8988T (cell line): Measurements from ENCODE around the gene CEP112.
"Not testable (repeated sequence)": the region's sequence is repeated elsewhere in the genome, so short reads cannot be mapped to it uniquely, and the experiment has no call there.

Source experiments
- DNase-seq: peaks from one replicate; pipeline ENCODE4 v3.0.0; 2011

Gene CEP112

DNA sequence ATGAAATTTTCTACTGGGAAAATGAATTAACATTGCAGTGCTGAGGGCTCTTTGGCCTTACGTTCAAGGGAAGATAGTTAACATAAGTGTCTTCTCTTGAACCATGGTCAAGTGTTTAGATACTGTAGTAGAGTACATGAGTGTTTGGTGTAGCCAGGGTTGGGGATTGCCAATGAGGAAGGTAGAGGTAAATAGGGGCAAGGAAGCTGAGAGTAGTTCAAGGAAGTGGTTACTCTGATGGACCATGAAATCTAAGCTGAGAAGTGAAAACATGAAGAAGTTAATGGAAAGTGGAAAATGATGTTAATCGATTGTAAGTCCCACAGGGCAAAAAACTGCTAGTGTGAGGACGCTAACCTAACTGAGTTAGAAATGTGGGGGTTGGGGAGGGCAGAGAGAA, 380.9 kb downstream of the CEP112 start:
- no peak for DNase-seq

DNA sequence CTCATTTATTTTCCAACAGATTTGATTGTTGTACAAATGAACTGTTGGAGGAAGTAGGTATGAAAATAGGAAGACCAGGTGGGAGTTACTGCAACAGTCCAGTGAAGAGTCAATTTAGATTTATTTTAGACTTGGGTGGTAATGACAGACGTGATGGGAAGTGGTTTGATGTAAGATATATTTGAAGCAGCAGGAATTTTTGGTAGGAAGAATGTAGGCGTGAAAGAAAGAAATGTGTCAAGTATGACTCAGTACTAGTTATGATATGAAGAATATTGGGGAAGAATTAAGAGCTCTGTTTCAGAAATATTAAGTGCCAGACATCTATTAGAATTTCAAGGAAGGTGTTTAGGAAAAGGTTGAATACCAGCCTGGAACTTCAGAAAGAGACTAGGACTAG, 382.6 kb downstream of the CEP112 start:
- no peak for DNase-seq

- DNase-seq: not testable (repeated sequence)
Observed at GRCh38 chr17:65808566-65808965, 383.4 kb downstream of the CEP112 start.

DNA sequence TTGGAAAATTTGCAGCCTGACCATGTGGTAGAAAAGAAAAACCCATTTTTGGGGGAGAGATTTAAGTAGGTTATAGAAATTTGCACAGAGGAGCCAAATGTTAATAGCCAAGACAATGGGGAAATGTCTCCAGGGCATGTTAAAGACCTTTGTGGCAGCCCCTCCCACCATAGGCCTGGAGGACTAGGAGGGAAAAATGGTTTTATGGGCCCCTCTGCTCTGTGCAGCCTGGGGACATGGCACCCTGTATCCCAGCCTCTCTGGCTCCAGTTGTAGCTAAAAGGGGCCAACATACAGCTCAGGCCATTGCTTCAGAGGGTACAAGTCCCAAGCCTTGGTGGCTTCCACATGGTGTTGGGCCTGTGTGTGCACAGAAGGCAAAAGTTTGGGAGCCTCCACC, 384.6 kb downstream of the CEP112 start:
- no peak for DNase-seq

DNA sequence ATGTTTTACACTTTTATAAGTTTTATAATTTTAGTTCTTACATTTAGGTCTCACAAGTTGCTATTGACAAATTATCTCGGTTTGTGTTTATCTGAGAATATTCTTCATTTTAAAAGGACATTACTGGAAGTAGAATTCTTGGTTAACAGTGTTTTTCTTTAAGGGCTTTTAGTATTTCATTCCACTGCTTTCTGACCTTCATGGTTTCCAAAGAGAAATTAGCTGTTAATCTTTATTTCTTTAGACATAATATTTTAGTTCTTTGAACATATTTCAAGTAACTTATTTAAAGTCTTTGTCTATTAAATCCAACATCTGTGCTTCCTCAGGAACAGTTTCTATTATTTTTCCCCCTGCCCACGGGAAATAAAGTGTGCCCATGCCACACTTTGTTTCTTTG, 390.4 kb downstream of the CEP112 start:
- DNase-seq: no peak

DNA sequence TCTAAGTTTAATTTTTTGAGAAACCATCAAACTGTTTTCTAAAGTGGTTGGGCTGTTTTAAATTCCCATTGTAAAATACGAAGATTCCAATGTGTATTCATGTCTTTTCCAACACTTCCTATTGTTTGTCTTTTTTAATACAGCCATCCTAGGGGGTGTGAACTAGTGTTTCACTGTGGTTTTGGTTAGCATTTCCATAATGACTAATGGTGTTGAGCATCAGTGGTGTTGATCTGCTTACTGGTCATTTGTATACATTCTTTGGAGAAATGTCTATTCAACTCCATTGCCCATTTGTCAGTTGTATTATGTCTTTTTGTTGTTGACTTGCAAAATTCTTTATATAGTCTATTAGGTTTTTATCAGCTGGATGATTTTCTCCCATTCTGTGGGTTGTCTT, 391.3 kb downstream of the CEP112 start:
- DNase-seq: no peak

GRCh38 chr17:65799869-65800268, 392.1 kb downstream of the CEP112 start:
- no peak for DNase-seq

DNA sequence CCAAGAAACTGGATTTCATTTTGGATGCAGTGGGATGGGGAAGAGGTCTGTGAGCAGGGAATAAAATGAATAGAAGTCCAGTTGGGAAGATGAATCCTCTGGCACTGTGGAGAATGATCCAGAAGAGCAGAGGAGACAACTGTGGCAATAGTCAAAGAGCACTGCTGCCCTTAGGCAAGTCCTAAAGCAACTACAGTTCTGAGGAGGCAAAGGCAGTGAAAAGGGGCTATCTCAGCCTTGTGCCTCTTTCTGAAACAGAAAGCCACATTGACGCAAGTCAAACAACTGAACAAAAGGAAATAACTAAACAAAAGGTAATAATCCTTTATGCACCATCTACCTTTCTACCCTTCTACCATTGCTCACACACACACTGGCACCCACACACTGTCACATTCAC, 392.5 kb downstream of the CEP112 start:
- no peak for DNase-seq

DNA sequence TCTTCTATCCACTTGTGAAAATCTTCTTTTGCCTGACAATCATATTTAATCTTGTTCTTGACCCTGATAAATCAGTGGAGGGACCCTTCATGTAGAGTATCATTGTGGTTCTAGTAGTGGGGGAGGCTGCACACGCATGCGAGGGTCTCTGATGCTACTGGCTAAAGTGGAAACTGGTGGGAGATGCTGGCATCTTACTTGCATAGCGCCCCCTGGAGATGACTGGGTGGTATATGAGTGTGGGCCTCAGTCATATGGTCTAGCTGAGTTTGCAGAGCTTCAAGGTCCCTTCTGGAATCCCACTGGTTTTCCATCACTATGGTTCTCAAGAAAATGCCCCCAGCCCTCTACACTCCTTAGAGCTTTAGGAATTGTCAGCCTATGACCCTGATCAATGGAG, 394.1 kb downstream of the CEP112 start:
- no peak for DNase-seq

DNA sequence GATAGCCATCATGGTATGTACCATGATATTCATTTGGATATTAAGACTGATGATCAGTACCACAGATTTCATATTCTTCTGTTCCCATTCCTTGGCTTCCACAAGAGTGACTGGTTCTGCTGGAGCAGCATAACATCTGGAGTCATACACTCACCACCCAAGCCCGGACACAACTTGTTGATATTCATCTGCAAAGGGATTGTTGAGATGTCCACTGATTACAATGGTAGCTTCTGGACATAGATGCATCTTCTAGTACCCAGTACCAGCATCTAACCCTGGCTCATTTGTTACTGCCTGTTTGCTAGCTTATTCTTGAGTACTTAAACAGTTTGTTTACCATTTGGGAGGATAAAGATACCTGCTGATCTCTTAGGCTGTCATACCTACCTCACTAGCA, 394.8 kb downstream of the CEP112 start:
- no peak for DNase-seq

DNA sequence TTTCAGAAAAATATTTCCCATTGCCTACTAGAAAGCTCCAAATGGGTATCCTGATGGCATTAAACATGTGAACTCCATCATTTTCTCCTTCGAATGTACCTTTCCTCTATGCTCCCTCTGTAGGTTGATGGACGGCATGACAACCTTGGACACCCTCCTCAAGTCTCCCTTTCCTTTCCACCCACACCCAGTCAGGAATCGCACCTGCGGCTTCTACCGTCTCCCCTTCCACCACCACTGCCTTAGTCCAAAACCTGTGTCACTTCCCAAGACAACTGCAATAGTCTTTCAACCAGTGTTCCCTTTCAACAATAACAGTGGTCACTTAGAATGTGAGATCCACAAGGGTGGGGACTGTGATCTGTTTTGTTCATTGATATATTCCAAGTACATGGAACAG, 397.4 kb downstream of the CEP112 start:
- peak; percentile 5 for DNase-seq

DNA sequence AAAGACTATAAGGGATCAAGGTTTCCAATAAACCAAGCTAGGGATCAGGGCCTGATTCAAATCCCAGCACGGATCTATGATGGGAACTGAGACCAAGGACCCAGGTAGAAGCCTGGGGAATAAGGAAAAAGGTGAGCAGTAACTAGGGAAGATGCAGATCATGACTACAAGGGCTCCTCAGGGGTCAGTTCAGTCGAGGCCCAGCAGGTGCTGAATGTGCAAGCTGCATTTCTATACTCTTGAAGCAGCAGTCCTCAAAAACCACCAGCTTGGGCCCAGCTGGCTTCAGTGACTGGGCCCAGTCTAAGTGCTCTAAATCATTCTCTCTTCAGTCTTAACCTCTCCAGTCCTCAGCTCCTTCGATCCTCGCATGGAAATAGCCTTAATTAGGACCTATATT, 401.7 kb downstream of the CEP112 start:
- DNase-seq: no peak

GRCh38 chr17:65787503-65787902, 404.4 kb downstream of the CEP112 start:
- no peak for DNase-seq

DNA sequence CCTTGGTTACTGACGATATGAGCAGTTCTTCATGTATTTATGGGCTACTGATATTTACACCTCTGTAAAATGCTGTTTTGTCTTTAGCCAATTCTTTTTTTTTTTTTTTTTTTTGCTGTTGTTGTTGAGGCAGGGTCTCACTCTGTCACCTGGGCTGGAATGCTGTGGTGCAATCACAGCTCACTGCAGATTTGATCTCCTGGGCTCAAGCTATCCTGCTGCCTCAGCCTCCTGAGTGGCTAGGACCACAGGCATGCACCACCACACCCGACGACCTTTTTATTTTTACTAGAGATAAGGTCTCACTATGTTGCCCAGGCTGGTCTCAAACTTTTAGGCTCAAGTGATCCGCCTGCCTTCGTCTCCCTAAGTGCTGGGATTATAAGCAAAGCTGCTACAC, 405.5 kb downstream of the CEP112 start:
- no peak for DNase-seq

- DNase-seq: no peak
Observed at GRCh38 chr17:65785109-65785508, 406.8 kb downstream of the CEP112 start.

- DNase-seq: no peak
Observed at GRCh38 chr17:65783845-65784334, 408.0 kb downstream of the CEP112 start.

GRCh38 chr17:65782104-65782706, 409.7 kb downstream of the CEP112 start:
- not testable (repeated sequence) for DNase-seq

GRCh38 chr17:65780111-65780510, 411.8 kb downstream of the CEP112 start:
- no peak for DNase-seq

GRCh38 chr17:65776890-65777289, 415.0 kb downstream of the CEP112 start:
- no peak for DNase-seq

- DNase-seq: no peak
Observed at GRCh38 chr17:65774787-65775186, 417.1 kb downstream of the CEP112 start.

DNA sequence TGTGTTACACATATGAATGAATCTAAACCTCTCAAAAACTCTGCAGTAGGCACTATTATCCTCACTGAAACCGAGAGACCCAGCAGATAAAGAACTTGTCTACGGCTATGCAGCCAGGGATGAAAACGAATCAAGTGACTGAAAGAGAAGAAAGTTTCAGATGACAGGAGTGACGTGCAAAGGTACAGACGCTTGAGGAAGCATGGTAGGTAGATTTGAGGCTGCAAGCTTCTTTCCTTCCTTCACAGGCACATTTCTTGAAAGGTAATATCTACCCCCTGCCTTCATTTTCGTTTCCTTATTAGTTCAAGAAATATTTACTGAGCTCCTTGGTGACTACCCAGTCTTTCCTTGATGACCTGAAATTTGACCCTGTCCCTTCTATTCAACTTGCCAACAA, 418.9 kb downstream of the CEP112 start:
- DNase-seq: no peak

- DNase-seq: no peak
Observed at GRCh38 chr17:65771704-65772103, 420.2 kb downstream of the CEP112 start.

DNA sequence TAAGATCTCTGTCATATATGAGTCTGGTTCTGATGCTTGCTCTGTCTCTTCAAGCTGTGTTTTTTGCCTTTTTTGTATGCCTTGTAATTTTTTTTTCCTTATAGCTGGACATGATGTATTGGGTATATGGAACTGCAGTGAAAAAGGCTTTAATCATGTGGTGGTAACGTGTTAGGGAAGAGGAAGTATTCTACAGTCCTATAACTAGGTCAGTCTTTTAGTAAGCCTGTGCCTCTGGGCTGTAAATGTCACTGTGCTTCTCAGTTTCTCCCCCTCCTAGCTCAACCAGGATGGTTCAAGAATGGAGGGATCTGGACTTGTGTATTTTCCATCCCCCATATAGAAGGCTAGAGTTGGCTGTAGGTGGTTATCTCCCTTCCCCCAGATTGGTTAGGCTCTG, 428.1 kb downstream of the CEP112 start:
- DNase-seq: no peak

- no peak for DNase-seq
Observed at GRCh38 chr17:65762973-65763372, 429.0 kb downstream of the CEP112 start.

DNA sequence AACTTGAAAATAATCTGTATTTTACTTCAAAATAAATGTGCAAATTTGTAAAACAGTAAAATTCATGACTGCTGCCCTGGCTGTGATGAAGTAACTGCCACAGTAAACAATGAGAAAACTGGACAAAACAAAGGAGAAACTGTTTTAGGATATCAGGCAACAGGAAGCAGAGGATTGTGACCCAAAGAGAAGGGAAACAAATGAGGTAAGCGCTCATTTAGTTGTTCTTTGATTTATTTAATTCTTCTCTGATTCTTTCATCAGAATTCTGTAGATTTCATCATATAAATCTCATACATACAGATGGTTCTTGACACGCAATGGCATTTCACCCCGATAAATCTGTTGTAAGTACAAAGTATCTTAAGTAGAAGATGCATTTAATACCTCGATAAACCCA, 432.4 kb downstream of the CEP112 start:
- no peak for DNase-seq

DNA sequence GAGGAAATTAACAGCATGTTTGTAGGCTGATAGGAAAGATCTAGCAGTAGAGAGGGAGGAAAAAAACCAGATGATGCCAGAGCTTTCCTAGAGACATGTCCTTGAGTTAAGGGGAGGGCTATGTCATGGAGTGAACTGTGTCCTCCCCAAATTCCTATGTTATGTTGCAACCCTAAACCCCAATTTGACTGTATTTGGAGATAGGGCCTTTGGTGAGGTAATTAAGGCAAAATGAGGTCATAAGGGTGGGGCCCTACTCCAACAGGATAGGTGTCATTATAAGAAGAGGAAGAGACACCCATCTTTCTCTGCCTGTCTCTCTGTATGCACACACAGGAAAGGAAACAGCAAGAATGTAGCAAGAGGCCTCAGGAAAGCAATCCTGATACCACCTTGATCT, 435.2 kb downstream of the CEP112 start:
- no peak for DNase-seq
